Stimulated activated naive CD8-positive, alpha-beta T cell treated with anti-CD3 and anti-CD28 coated beads, Interleukin-15, Interleukin-2, amounts not matched to agents 100 ng/mL and 50 ng/mL, for 24 hours (primary cell): ENCODE data around the gene DPP10.

Experiments used
- H3K27ac Mint-ChIP-seq: one replicate; pipeline ENCODE4 v1.8.0; 2021; ENCODE audit warnings: mild to moderate bottlenecking, mixed read lengths
- H3K27me3 Mint-ChIP-seq: one replicate; pipeline ENCODE4 v1.8.0; 2021; ENCODE audit warnings: mixed read lengths
- H3K36me3 Mint-ChIP-seq: one replicate; pipeline ENCODE4 v1.8.0; 2021; ENCODE audit warnings: low read depth, mixed read lengths
- H3K4me1 Mint-ChIP-seq: one replicate; pipeline ENCODE4 v1.8.0; 2021; ENCODE audit warnings: low read depth, mixed read lengths
- H3K4me3 Mint-ChIP-seq: one replicate; pipeline ENCODE4 v1.8.0; 2021; ENCODE audit warnings: mild to moderate bottlenecking, mixed read lengths
- H3K9me3 Mint-ChIP-seq: one replicate; pipeline ENCODE4 v1.8.0; 2021; ENCODE audit warnings: mixed read lengths

The DPP10 gene

GRCh38 chr2:114810092-114810491 lies 367.7 kb downstream of the DPP10 start:
- H3K9me3 Mint-ChIP-seq, result no peaks in the 10 kb centered on the region
- no peak overlapping the region for H3K27ac Mint-ChIP-seq
- H3K4me1 Mint-ChIP-seq, result no peaks in the 10 kb centered on the region
- no peaks in the 10 kb centered on the region for H3K27me3 Mint-ChIP-seq
- no peak overlapping the region for H3K4me3 Mint-ChIP-seq
- H3K36me3 Mint-ChIP-seq, result no peaks in the 10 kb centered on the region

- no peaks in the 10 kb centered on the region for H3K9me3 Mint-ChIP-seq
- H3K4me1 Mint-ChIP-seq, result no peaks in the 10 kb centered on the region
- no peaks in the 10 kb centered on the region for H3K36me3 Mint-ChIP-seq
- H3K27me3 Mint-ChIP-seq, result no peaks in the 10 kb centered on the region
- H3K4me3 Mint-ChIP-seq, result no peak overlapping the region
- no peak overlapping the region for H3K27ac Mint-ChIP-seq
These were observed 369.8 kb downstream of the DPP10 start for GRCh38 chr2:114812261-114812660.

GRCh38 chr2:114814355-114814754 lies 371.9 kb downstream of the DPP10 start:
- Mint-ChIP-seq H3K36me3 (no peaks in the 10 kb centered on the region), H3K27ac (no peak overlapping the region)

DNA sequence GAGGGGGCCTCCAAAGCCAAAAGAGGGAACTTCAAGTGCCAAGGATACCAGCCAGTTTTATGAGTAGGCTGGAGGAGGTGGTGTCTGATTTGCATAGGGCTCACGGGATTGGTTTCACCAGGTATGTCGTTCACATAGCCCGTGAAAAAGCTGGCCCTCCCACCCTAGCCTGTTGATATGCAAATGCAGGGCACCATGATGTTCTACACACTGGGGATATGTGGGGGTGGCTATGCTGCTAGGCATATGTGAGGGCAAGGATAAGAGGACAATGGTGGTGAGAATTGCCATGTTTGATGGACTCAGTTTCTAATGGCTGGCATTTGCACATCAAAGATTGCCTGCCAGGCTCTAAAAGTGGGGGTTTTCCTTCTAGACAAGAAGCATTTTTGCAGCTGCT lies 378.6 kb downstream of the DPP10 start:
- Mint-ChIP-seq H3K27ac (no peak overlapping the region), H3K36me3 (no peaks in the 10 kb centered on the region), H3K9me3 (peaks cover 7% of the 10 kb centered on the region), H3K27me3 (no peaks in the 10 kb centered on the region), H3K4me1 (no peaks in the 10 kb centered on the region), H3K4me3 (no peak overlapping the region)

More at GRCh38 chr2:114814355-114814754, 371.9 kb downstream of the DPP10 start:
- Mint-ChIP-seq H3K9me3 (no peaks in the 10 kb centered on the region), H3K4me3 (no peak overlapping the region), H3K27me3 (no peaks in the 10 kb centered on the region), H3K4me1 (no peaks in the 10 kb centered on the region)

GRCh38 chr2:114843963-114844362 lies 401.5 kb downstream of the DPP10 start:
- Mint-ChIP-seq H3K36me3 (no peaks in the 10 kb centered on the region), H3K4me3 (no peak overlapping the region), H3K4me1 (no peaks in the 10 kb centered on the region), H3K9me3 (peaks cover 4% of the 10 kb centered on the region), H3K27me3 (no peaks in the 10 kb centered on the region), H3K27ac (no peak overlapping the region)

DNA sequence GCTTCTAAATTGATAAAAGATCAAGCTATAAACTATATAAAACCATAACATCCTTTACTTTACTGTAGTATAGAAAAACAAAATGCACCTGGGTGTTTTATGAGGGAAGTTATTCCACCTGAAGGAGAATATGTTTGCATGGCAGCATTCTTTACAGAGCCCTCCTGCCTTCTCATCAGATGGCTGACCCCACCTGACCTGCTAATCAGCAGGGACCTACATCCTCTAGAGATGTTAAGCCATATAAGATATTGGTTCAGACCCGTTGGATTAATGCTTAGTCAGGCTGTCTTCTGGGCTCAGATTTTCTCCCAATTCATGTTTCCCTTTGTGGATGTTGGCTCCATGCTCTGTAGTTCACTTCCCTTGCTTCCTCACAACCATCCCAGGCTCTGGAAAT lies 414.8 kb downstream of the DPP10 start:
- Mint-ChIP-seq H3K4me3 (no peak overlapping the region), H3K9me3 (no peaks in the 10 kb centered on the region), H3K36me3 (no peaks in the 10 kb centered on the region), H3K27ac (no peak overlapping the region), H3K4me1 (no peaks in the 10 kb centered on the region), H3K27me3 (no peaks in the 10 kb centered on the region)

DNA sequence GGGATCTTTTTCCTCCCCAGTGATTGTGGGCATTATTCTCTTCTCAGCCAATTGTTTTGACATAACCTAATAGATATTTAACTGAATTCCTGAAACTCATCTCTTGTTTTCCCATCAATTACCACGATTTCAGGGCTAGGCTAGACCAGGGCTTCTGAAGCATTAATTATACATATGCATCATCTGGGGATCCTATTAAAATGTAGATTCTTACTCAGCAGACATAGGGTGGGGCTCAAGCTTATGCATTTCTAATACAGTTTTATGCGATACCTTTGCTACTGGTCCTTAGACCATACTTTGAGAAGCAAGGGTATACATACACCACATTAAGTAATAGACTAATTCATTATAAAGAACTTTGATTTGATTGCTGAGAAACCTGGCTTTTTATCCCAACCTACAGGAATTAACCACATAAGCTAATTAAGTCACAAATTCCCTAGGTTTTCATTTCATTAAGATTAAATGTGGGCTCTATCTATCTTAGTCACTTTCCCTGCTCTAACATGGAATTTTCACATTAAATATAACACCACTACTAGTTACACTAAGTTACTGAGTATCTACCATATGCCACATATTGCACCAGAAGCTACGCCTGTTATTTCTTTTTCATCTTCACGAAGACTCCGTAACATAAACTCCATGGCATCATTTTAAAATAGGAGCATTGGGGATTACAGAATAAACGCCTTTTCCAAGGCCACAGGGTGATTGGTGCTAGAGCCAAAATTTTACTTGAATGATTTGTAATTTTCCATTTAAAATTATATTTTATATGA lies 417.5 kb downstream of the DPP10 start:
- Mint-ChIP-seq H3K4me3 (no peak overlapping the region), H3K4me1 (no peaks in the 10 kb centered on the region), H3K27me3 (no peaks in the 10 kb centered on the region), H3K9me3 (no peaks in the 10 kb centered on the region), H3K36me3 (no peaks in the 10 kb centered on the region), H3K27ac (no peak overlapping the region)

DNA sequence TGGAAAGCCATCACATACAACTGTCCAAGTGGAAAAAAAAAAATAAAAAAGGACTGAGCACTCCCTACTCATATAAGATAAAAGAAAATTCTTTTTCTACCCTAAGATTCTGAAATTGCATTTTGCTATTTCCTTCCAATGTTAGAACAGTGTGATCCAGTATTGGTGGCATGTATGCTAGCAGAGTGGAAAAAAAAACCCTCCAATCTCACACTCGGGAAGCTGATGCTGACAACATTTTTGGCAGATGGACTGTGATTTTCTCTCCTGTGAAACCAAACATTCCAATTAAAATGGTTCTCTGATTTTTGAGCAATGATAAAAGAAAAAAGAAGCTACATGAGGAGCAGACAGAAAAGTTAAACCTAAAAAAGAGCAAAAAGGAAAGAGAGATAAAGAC lies 419.8 kb downstream of the DPP10 start:
- H3K27ac Mint-ChIP-seq, result no peak overlapping the region
- no peaks in the 10 kb centered on the region for H3K27me3 Mint-ChIP-seq
- H3K4me1 Mint-ChIP-seq, result no peaks in the 10 kb centered on the region
- H3K4me3 Mint-ChIP-seq, result no peak overlapping the region
- H3K36me3 Mint-ChIP-seq, result no peaks in the 10 kb centered on the region
- H3K9me3 Mint-ChIP-seq, result no peaks in the 10 kb centered on the region

DNA sequence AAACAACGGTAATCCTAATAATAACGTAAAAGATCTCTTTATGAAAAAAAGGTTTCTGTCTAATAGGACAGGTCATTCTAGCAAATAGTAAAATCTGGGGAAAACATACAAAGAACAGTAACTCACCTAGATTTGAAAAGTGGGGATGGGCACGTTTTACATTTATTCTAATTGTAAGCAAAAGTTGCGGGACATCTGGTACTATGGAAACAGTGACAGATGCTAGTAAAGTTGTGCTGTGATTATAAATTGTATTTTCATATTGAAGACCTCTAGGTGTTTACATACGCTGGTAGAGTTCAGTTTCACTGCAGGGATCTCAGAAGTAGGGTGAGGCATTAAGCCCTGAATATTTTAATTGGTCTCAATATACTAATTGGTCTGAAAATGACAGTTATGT lies 422.5 kb downstream of the DPP10 start:
- Mint-ChIP-seq H3K27me3 (no peaks in the 10 kb centered on the region), H3K9me3 (no peaks in the 10 kb centered on the region), H3K4me3 (no peak overlapping the region), H3K27ac (no peak overlapping the region), H3K36me3 (no peaks in the 10 kb centered on the region), H3K4me1 (no peaks in the 10 kb centered on the region)

GRCh38 chr2:114880046-114880445 lies 437.6 kb downstream of the DPP10 start:
- Mint-ChIP-seq H3K4me3 (no peak overlapping the region), H3K27ac (no peak overlapping the region), H3K9me3 (peaks cover 4% of the 10 kb centered on the region), H3K36me3 (no peaks in the 10 kb centered on the region), H3K27me3 (no peaks in the 10 kb centered on the region), H3K4me1 (no peaks in the 10 kb centered on the region)

GRCh38 chr2:114919985-114920384 lies 477.5 kb downstream of the DPP10 start:
- Mint-ChIP-seq H3K27ac (no peak overlapping the region), H3K36me3 (no peaks in the 10 kb centered on the region), H3K27me3 (no peaks in the 10 kb centered on the region), H3K4me3 (no peak overlapping the region), H3K4me1 (no peaks in the 10 kb centered on the region), H3K9me3 (peaks cover 6% of the 10 kb centered on the region)

- Mint-ChIP-seq H3K9me3 (peaks cover under 1% of the 10 kb centered on the region), H3K4me3 (no peak overlapping the region), H3K27ac (no peak overlapping the region), H3K4me1 (no peaks in the 10 kb centered on the region), H3K27me3 (no peaks in the 10 kb centered on the region), H3K36me3 (no peaks in the 10 kb centered on the region)
These were observed 479.6 kb downstream of the DPP10 start for GRCh38 chr2:114922076-114922475.

DNA sequence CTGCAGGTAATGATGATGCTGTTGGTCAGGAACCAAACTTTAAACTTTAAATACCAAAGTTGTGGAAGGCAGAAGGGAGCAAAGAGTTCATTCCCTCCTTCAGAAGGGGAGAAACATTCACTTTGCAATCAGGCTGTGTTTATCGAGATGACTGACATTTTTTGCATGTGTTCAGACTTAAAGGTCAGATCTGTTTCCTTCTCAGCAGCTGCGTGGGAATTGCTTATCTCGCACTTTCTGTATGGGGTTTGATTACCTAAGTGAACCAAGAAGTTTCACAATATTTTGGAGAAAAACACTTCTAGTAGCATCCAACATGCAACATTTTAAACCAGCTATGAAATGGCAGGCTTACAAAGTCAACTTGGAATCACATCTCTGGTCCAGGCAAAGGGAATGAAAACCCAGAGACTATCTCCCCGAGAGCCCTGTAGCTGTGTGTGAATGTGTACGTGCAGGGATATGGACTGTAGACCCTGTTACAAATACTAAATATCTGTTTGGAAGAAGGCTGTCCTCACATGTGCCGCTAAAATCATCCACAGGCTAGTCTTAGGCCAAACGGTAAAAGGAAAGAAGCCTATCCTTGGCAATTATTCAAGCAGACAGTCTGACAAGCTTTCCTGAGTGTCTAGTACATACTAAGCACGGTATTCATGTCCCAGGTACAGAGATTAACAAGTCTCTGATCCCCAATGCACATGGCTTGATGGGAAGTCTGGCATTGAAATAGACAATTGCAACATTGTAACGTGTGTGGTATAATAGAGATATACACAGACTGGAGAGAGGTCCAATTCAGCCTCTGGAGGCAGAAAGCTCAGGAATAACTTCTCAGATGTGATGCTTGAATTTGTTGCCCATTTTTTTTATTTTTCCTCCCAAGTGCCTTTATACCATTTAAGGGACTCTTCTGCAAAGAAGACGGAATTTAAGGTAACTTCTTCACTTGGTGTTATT lies 483.1 kb downstream of the DPP10 start:
- H3K27ac Mint-ChIP-seq, result no peak overlapping the region
- H3K9me3 Mint-ChIP-seq, result peaks cover 13% of the 10 kb centered on the region
- H3K4me1 Mint-ChIP-seq, result no peaks in the 10 kb centered on the region
- H3K4me3 Mint-ChIP-seq, result no peak overlapping the region
- H3K27me3 Mint-ChIP-seq, result no peaks in the 10 kb centered on the region
- H3K36me3 Mint-ChIP-seq, result no peaks in the 10 kb centered on the region

DNA sequence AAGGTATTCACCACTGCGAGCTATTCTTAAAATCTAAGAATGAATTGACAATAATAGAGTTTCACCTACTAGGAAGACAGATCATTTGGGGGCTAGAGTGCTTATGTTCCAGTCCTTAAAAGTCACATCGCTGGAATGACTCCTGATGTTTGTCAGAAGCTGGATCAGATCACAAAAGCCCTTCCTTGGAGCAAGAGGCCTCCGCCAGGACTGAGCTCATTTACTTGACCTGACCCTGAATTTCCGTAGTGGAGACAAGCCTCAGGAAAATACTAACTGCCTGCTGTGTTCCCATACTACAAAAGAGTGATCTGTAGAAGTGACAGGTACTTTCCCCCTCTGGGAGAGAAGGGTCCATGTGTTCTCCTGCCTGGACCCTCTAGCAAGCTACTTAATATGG lies 483.9 kb downstream of the DPP10 start:
- no peak overlapping the region for H3K4me3 Mint-ChIP-seq
- no peaks in the 10 kb centered on the region for H3K36me3 Mint-ChIP-seq
- peaks cover 20% of the 10 kb centered on the region for H3K9me3 Mint-ChIP-seq
- no peak overlapping the region for H3K27ac Mint-ChIP-seq
- no peaks in the 10 kb centered on the region for H3K4me1 Mint-ChIP-seq
- H3K27me3 Mint-ChIP-seq, result no peaks in the 10 kb centered on the region

DNA sequence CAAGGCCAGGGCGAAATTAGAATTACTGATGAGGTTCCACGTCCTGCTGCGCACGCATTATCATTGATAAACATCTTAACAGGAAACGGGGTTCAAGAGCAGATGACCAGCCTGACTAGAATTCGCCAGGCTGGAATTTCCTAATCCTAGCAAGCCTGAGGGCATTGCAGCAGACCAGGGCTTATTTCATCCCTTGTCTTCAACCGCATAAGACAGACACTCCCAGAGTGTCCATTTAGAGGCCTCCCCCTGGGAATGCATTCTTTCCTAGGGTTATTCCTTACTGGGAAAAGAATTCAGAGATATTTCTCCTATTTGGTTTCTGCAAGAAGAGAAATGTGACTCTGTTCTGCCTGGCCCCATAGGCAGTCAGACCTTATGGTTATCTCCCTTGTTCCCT lies 486.8 kb downstream of the DPP10 start:
- Mint-ChIP-seq H3K27me3 (no peaks in the 10 kb centered on the region), H3K9me3 (peaks cover 21% of the 10 kb centered on the region)

More for the DNA sequence above, 486.8 kb downstream of the DPP10 start:
- Mint-ChIP-seq H3K4me3 (no peak overlapping the region), H3K27ac (no peak overlapping the region), H3K4me1 (no peaks in the 10 kb centered on the region), H3K36me3 (no peaks in the 10 kb centered on the region)
